GM19043 (cell line): ENCODE measurements around the gene TCEAL2.
"Not testable (repeated sequence)": the region's sequence is repeated elsewhere in the genome, so short reads cannot be mapped to it uniquely, and the experiment has no call there.

Experiments
- ATAC-seq: cut with Tn5 transposase; IDR thresholded peaks from one replicate; pipeline ENCODE4 v1.9.1; 2021; ENCODE audit warnings: low read depth; ENCODE audit not compliant: unreplicated experiment

Gene TCEAL2

DNA sequence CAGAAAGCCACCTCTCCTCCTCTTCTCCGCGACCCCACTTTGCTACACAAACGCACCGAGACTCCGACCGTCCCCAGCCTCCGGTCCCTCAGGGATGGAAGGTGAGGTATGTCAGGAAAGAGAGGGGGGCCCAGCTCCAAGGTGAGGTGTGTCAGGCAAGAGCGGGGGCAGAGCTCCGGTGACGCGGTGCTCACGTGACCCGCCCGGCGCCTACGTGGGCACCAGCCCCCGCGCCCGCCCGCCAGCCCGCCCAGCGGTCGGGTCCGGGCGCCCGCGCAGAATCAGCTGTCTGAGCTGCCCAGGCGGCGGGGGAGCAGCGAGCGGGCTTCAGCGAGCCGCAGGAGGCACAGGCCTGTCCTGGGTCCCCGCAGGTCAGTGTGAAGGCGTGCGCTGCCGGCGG lies at the start of gene TCEAL2:
Gene TCEAL2 (plus strand): TSS at position 244 of the 400 bp plus-strand sequence. CDS start 1,152 bp downstream, outside the sequence.
- not testable (repeated sequence) for ATAC-seq

DNA sequence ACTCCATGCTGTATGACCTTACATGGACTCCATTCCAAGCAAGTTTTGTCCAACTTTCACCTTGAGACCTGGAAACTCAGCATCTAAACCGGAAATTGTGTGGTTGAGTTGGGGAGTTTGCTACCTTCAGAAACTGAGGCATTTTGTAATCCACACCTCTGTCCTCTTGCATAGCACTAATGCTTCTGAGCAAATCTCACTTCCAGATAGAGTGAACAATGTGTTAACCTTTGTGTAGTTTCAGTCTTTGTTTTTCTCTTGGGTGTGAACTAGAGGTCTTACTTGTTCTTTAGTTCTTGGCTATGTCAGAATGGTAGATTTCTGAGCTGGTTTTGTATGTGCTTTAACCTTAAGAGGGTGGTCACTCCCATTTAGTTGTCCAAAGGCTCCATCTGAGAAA lies 48.1 kb upstream of the TCEAL2 start:
- no peak for ATAC-seq

DNA sequence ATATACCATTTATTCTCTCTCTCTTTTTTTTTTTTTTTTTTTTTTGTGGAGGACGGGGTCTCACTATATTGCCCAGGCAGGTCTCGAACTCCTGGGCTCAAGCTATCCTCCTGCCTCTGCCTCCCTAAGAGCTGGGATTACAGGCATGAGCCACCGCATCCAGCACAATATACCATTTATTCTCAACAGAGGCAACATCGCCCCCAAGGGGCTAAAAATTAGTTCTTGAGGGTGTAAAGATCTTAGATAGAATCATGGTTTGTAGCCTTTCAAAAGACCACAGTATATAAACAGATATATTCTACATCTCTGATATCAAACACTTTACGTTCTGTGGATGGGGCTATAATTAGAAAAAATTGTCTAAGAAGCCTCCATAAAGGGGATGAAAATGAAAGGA lies 39.8 kb upstream of the TCEAL2 start:
- ATAC-seq: no peak

DNA sequence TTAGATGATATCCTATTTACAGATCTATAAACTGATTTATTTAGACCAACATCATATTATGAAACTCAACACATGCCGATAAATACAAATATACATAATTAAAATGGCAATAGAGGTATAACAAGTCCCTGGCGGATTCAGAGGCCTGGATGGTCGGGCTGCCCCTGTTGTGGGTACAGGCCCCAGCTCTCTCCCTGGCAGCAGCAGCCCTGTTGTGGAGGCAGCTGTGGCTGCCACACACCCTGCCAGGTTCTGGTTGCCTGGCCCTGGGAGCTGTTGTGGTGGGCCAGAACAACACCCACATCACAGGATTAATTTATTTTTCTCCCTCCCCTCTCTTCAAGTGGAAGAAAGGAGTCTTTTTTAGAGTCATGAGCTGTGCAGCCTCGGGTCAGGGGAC lies 12.1 kb upstream of the TCEAL2 start:
- ATAC-seq: no peak

DNA sequence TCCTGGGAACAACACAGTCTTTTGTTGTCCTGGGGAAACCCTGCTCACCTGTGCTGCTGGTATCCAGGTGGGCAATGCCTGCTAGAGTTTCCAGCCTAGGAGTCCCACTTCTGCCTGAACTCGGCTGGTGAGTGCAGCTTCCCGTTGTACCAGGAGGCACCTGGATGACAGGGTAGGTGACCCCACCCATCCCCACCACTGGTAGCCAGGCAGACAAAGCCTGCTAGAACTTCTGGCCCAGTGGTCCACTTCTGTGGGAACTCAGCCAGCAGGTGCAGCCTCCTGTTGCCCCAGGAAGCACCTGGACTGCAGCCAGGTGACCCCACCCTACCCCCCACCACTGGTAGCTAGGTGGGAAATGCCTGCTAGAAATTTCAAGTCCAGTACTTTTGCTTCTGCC lies 9.7 kb upstream of the TCEAL2 start:
- ATAC-seq: no peak

DNA sequence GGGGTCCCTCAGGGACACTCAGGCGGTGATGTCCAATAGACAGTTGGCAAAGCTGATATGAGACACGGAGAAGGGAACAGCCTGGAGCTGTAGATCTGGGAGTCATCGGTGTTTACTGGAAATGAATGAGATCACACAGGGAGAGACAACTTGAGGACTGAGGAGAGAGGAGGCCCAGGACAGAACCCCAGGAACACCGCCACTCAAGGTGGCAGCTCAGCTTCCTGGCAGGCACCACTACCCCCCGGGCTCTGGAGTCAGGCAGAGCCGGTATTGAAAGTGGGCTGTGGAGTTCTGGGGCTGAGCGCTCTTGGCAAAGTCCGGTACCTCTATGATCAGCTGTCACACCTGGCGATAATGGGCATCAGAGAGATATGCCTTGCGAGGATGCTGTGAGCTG lies 465 bp upstream of the TCEAL2 start:
- not testable (repeated sequence) for ATAC-seq

DNA sequence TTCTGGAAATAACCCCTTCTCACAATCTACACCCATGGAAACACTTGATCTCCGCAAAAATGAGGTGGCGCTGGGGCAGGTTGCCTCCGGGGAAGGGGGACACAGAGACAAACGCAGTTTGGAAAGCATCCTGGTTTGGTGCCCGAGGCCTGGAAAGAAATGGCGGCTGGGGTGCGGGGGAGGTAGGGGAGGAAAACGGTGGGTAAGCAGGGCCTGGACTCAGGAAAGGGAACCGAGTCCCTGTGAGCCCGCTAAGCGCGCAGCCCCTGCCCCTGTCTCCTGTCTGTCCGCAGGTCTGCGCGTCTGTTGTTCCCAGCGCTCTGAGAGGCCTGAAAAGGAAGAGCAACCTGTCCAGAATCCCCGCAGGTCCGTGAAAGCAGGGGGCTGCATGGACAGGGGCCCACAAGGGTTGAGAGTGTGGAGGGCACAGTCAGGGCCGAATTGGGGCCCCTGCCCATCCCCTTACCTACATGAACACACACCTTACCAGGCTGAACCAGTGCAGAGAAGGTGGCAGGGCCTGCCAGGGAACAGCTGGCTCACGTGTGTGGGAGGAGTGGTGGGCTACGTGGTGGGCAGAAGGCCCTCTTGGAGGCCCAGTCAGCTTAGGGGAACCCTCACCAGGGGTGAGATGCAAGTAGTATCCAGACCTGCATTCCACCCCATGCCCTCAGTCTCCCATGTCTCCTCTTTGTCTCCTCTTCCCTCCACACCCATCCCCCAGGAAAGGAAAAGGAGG lies 770 bp downstream of the TCEAL2 start:
- ATAC-seq: not testable (repeated sequence)

DNA sequence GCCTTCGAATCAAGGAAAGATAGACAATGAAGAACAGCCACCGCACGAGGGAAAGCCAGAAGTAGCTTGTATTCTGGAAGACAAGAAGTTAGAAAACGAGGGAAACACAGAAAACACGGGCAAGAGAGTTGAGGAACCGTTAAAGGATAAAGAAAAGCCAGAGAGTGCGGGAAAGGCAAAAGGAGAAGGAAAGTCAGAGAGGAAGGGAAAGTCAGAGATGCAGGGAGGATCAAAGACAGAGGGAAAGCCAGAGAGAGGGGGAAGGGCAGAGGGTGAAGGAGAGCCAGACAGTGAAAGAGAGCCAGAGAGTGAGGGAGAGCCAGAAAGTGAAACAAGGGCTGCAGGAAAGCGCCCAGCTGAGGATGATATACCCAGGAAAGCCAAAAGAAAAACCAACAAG lies 1.4 kb downstream of the TCEAL2 start:
- ATAC-seq: no peak

DNA sequence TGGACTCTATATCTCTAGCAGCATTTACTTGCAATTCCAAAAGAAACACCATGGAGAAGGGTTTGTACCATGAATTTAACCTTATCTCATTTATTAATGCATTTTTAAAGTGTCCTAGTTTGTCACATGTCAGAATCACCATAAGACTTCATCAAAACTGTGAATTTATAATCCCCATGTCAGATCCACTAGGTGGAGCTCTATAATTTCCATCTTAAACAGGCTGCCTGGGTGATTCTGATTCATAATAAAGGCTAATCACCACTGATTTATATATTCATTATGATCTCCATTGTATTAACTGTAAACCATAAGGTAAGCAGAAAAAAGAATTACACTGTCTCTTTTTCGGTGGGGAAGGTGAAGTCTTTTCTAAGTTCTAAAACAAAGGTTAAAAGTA lies 4.0 kb downstream of the TCEAL2 start:
- ATAC-seq: no peak

DNA sequence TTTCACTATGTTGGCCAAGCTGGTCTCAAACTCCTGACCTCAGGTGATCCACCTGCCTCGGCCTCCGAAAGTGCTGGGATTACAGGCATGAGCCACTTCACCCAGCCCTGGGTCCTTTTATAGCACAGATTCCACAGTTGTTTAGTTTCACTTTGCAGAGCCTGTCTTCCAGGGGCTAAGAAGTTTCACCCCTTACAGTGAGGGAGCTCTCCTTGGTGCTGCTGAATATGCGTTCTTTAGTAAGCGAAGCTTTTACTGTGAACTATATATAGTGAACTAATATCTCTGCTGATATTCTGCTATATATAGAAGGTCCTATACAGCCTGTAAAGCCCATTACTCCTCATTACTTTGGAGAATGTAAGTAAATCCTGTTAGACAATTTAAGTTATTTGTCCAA lies 12.6 kb downstream of the TCEAL2 start:
- ATAC-seq: no peak

DNA sequence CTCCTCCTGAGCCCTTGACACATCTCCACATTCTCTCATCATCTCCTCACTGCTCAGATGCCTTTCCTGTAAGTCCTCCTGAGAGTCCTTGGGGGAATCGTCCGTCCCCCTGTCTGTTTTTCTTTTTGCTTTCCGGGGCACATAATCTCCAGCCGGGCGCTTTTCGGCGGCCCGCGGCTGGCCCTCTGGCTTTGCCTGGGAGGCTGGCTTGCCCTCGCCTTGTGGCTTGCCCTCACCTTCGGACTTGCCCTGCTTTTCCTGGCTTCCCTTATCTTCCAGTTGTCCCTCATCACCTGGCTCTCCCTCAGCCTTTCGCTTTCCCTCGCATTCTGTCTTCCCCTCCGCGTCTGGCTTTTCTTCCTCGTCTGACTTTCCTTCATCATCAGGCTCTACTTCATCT lies 15.4 kb downstream of the TCEAL2 start:
- ATAC-seq: not testable (repeated sequence)

DNA sequence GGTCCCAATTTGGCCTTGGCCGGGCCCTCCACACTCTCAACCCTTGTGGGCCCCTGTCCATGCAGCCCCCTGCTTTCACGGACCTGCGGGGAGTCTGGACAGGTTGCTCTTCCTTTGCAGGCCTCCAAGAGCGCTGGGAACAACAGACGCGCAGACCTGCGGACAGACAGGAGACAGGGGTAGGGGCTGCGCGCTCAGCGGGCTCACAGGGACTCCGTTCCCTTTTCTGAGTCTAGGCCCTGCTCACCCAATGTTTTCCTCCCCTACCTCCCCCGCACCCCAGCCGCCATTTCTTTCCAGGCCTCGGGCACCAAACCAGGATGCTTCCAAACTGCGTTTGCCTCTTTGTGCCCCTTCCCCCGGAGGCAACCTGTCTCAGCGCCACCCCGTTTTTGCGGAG lies 16.2 kb downstream of the TCEAL2 start:
- not testable (repeated sequence) for ATAC-seq

DNA sequence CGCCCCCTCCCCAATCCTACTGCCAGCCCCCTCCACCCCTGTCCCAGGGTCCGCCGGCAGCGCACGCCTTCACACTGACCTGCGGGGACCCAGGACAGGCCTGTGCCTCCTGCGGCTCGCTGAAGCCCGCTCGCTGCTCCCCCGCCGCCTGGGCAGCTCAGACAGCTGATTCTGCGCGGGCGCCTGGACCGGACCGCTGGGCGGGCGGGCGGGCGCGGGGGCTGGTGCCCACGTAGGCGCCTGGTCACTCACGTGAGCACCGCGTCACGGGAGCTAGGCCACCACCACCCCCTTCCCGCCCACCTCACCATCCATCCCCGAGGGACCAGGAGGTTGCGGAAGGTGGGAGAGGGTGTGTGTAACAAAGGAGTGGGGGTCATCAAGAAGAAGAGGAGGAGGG lies 16.8 kb downstream of the TCEAL2 start, which contains the start of gene TCEAL6:
Gene TCEAL6 (minus strand): TSS at position 208 of the 400 bp plus-strand sequence.
- not testable (repeated sequence) for ATAC-seq

DNA sequence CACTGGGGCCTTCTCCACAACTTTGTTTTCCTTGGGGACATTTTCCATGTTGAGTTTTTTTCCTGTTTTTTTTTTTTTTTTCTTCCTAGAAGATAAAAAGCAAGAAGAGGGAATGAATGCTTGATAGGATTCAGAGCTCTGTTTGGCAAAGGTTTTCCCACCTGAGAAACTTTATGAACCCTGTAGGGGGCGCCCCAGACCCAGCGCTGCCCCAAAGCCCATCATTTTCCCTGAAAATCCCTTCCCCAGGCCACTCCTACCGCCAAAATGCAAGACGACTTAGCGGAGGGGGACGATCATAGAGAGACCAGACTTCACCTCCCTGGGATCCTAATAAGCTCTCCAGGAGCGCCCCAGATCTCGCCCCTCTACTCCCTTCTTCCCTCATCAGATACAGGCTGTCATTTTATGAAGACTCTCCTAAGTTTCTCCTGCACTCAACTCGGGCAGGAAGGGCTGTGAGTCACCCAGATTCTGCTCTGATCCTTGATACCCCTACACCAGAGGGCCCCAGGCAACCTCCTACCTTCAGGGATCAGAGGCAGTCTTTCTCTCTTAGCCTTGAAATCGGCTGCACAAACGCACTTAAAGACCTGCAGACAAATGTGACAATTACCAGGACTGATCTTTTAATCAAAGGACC lies 28.9 kb downstream of the TCEAL2 start:
- no peak for ATAC-seq

DNA sequence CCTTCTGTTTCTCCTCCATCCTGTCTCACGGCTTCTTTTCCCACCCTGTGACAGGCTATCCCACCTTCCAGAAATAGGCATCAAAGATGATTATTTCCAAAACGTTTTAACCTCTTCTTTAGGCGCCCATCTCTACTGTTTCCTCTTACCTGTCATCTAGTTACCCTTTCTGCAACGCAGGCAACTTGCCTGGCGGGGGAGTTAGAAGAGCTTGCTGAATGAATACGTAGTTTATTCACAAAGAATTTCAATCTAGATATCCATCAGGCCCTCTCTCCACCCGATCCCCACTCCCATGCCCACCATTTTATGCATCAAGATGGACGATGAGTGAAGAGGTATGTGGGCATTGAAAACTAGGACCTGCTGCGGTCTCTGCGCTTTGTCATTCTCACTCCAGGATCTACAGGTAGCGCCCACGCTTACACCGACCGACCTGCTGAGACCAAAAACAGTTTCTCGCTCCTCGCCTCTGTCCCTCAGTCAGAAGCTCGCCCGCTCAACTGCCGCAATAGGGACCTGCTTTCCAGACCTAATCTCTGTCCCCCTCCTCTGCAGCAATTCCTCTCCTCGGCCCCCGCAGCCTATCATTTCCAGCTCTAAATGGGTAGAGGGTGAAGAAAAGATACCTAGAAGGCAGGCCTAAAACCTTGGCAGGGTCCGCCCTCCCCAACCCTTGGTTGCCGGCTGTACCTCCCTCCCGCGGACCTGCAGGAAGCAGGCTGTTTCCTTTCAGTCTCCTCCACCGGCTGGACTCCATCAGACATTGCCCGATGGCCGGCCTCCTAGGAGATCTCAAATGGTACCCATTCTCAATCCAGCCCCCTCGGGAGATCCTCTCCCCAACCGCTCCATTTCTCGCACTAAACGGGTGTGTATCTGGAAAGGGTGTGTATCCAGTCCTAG lies 29.7 kb downstream of the TCEAL2 start:
- ATAC-seq: peak; percentile 19

DNA sequence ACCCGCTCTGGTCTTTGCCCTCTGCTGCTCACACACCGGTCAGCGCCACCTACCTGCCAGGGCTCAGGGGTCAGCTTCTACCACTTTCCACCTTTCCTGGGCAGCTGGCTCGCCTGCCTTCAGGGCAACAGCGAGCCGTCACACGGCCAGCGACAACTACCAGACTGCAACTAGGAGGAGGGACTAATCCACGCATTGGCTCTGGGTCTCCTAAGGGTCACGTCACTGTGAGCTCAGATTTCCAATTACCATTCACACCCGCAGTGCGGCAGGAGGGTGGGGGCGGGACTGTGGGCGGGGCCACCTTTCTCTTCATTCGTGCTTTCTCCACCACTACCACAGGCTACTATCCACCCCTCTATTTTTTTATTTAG lies 30.3 kb downstream of the TCEAL2 start, which contains the start of gene BEX5:
Gene BEX5 (minus strand): TSS at position 172 of the 374 bp plus-strand sequence. CDS start 1,712 bp downstream, outside the sequence.
- peak; percentile 90 for ATAC-seq
